ENCODE results near the gene SENP1. TPM values are rescaled to one million over a fixed set of nuclear protein-coding genes. Genes with fewer than 3 reads are reported as not detected.

The SENP1 gene
- total and polyA plus RNA-seq, 2 of the 13 experiments (the other 11 are each of a cell fraction or from before 2014, with no cell fraction given), result 14.0 to 20.2 TPM

GRCh38 chr12:48061938-48062719 is 43.8 kb downstream of the SENP1 start:
- Histone ChIP-seq H3K27ac (ENCODE audit: extremely low read length, insufficient read depth, low read length) (no peak overlapping the region), H3K4me1 (ENCODE audit: insufficient read depth, low read length) (no peaks in the 10 kb centered on the region), H3K36me3 (replicated peaks in 1 of 2; ENCODE audit: control insufficient read depth in 1 of 2, insufficient read depth in 2 of 2, low read length in 2 of 2) (peaks cover 8 to 52% of the 10 kb centered on the region in 2 experiments), H4K20me1 (ENCODE audit: insufficient read depth, low read length) (no peaks in the 10 kb centered on the region), H3K9me3 (ENCODE audit: low read length) (peaks cover 13% of the 10 kb centered on the region), H3K79me2 (ENCODE audit: insufficient read depth, low read length) (no peaks in the 10 kb centered on the region), H3K4me3 (replicated peaks in 1 of 3; ENCODE audit: insufficient read depth in 1 of 3, low read depth in 2 of 3, low read length in 3 of 3) (no peak overlapping the region), H3K4me2 (ENCODE audit: low read depth, low read length) (no peak overlapping the region), H2AFZ (ENCODE audit: low read length) (no peak overlapping the region), H3K27me3 (ENCODE audit: control insufficient read depth in 1 of 2, insufficient read depth in 2 of 2, low read length in 2 of 2) (no peaks in the 10 kb centered on the region), H3K9ac (ENCODE audit: insufficient read depth, low read depth, low read length) (no peak overlapping the region)
- FAIRE-seq, result no peak
- POLR2A ChIA-PET, result no interaction called here
- ATAC-seq, result no peak
- no TSS peak for BruUV-seq (replicated peaks)
- CTCF ChIA-PET (ENCODE audit: low intra/inter-chr PET ratio, low total read pairs), result no interaction called here
- DNase-seq (ENCODE audit: low spot score), result no peak
- 100% methylated on average over 1 of the region's 1 CpG for WGBS (ENCODE audit: low lambda C conversion rate)
- intact Hi-C loops (cut with micrococcal nuclease; ENCODE audit: unreplicated experiment) (loop anchor here (2.0 kb wide), 1 partner anchor 59 kb away; no protein-coding TSS in a partner anchor), in situ Hi-C loops (cut with HindIII; ENCODE audit: extremely low pct_ligation_motif_present, low pct_unique_long_range_greater_than_20kb) (no loop called here)
- TF ChIP-seq ZNF432 (CRISPR knock-in tag; IDR thresholded peaks at IDR 0.05; ENCODE audit: borderline replicate concordance) (no peak), SUZ12 (IDR thresholded peaks at IDR 0.05; ENCODE audit: low read depth, low read length) (no peak), ZNF496 (CRISPR knock-in tag; IDR thresholded peaks at IDR 0.05; ENCODE audit: insufficient replicate concordance) (no peak), CTCF (CRISPR knock-in tag; IDR thresholded peaks at IDR 0.05) (peak; percentile 43), STAG1 (CRISPR knock-in tag; IDR thresholded peaks at IDR 0.05) (peak; percentile 50), EZH2 (conservative IDR thresholded peaks at IDR 0.05; ENCODE audit: low read depth, low read length) (no peak), ZNF703 (CRISPR knock-in tag; IDR thresholded peaks at IDR 0.05; ENCODE audit: borderline replicate concordance) (no peak)

Data from HepG2 (cell line).